ENCODE results near the gene FGFR3. TPM values are rescaled to one million over a fixed set of nuclear protein-coding genes. Genes with fewer than 3 reads are reported as not detected.

FGFR3 gene
- total and polyA plus RNA-seq, 2 of the 4 experiments (the other 2 are of a cell fraction) = 0.18 to 0.67 TPM

DNA sequence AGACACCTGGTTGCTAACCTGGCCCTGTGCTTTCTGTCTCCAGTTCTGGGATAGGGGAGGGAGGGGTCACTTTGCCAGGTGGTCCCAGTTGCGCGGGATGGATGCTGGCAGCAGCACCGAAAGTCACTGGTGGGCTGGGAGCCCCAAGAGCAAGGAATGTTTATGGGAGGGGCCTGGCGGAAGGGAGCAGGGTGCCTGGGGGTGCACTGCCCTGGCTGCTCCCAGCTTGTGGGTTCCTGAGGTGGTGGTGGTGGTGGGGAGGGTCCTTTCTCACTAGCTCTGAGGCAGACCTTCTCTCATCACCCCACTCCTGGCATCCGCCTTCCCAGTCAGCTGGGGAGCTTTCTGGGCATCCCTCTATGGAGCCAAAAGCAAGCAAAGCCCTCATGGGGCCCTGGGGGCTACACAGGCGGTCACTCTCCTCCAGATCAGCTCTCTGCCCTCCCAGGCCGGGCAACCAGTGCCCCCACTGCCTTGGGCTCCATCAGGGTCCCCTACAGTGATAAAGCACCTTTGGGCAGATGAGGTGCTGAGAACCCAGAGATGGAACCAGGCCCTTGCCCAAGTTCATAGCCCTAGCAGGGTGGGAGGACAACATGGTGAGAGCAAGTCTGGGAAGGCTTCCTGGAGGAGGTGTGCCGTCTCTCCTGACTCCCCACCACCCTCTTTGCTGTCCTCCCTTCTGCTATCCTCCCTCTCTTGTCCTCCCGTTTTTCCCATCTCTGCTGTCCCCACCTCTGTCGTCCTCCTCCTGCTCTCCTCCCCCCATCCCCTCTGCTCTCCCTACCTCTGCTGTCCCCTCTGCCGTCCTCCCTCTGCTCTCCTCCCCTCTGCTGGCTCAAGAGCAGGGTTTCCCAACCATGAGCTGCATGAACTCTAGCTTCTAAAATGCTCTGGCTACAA is 16.0 kb downstream of the FGFR3 start:
- Histone ChIP-seq H2BK20ac (ENCODE audit: low read depth, low read length) (no peak overlapping the region), H4K91ac (ENCODE audit: insufficient read depth, low read depth, low read length) (no peak overlapping the region), H4K5ac (ENCODE audit: low read depth, low read length) (no peak overlapping the region), H2BK5ac (ENCODE audit: low read depth, low read length, poor library complexity, severe bottlenecking) (no peak overlapping the region), H3K36me3 (ENCODE audit: control insufficient read depth, insufficient read depth, low read length) (peaks cover 10% of the 10 kb centered on the region; the same call in 1 of the 2 replicates), H3K4me2 (ENCODE audit: low read depth, low read length) (no peak overlapping the region), H3K18ac (ENCODE audit: low read depth, low read length) (no peak overlapping the region), H3K14ac (replicated peaks; ENCODE audit: low read depth, low read length) (no peak overlapping the region), H3K27me3 (ENCODE audit: control insufficient read depth, insufficient read depth, low read length) (no peaks in the 10 kb centered on the region), H3K27ac (ENCODE audit: insufficient read depth, low read length) (no peak overlapping the region), H2AK9ac (replicated peaks; ENCODE audit: low read depth, low read length, poor library complexity) (no peak overlapping the region), H2AK5ac (ENCODE audit: low read depth, low read length) (no peak overlapping the region), H3K79me1 (ENCODE audit: low read depth in 1 of 2, low read length in 2 of 2) (no peaks in the 10 kb centered on the region), H2BK120ac (ENCODE audit: low read depth, low read length) (no peak overlapping the region), H4K20me1 (ENCODE audit: insufficient read depth, low read length) (peaks cover 16% of the 10 kb centered on the region), H2BK15ac (ENCODE audit: low read depth, low read length) (no peak overlapping the region), H3K4ac (ENCODE audit: low read depth, low read length) (no peak overlapping the region), H2AFZ (replicated peaks; ENCODE audit: low read length, poor library complexity) (no peak overlapping the region), H3K4me1 (ENCODE audit: control insufficient read depth, insufficient read depth, low read length) (no peaks in the 10 kb centered on the region), H3K9ac (ENCODE audit: low read depth, low read length) (no peak overlapping the region), H3K23ac (ENCODE audit: low read depth, low read length) (no peak overlapping the region), H3K56ac (ENCODE audit: extremely low read depth, insufficient read depth, low read length) (no peak overlapping the region), H3K9me3 (ENCODE audit: control insufficient read depth, insufficient read depth, low read length) (no peaks in the 10 kb centered on the region), H3K9me1 (ENCODE audit: insufficient read depth, low read length) (no peaks in the 10 kb centered on the region), H3K4me3 (ENCODE audit: insufficient read depth, low read depth, low read length) (no peak overlapping the region), H4K8ac (ENCODE audit: low read depth in 2 of 2, low read length in 2 of 2) (no peak overlapping the region)
- no peak for DNase-seq
- intact Hi-C loops (cut with micrococcal nuclease) (no loop called here), in situ Hi-C loops (cut with MboI; ENCODE audit: low sequenced_read_pairs) (no loop called here), dilution Hi-C loops (cut with HindIII; ENCODE audit: low sequenced_read_pairs, unreplicated experiment) (no loop called here)
- 83% methylated on average over 1 of the region's 11 CpGs; no CpG with 5 or more reads in 1 of the 2 experiments for WGBS, 2 experiments (ENCODE audit: extremely low coverage in 2 of 2, insufficient read length in 1 of 2)
- CTCF ChIA-PET = interaction anchor here (0.6 to 1.7 kb wide), 4 partner anchors 10 to 1327 kb away, joined by 3 to 8 read pairs (median 4); no protein-coding TSS in a partner anchor
- no TSS peak for BruUV-seq (replicated peaks)
- no peak for ATAC-seq (ENCODE audit: low read depth)
- no peak for TF ChIP-seq FOS (IDR thresholded peaks at IDR 0.05; ENCODE audit: low read depth, low read length)
- POLR2A ChIA-PET (ENCODE audit: unreplicated experiment) = no interaction called here
